ENCODE results near the gene PALLD. TPM values are rescaled to one million over a fixed set of nuclear protein-coding genes. Genes with fewer than 3 reads are reported as not detected.

Gene PALLD
- total and polyA plus RNA-seq, 2 of the 8 experiments (the other 6 are each of a cell fraction or from before 2014, with no cell fraction given) = 10.5 to 25.0 TPM

- no peak for DNase-seq (ENCODE audit: low read depth in 1 of 2, low spot score in 2 of 2)
- H3K23me2 ChIP-seq (ENCODE audit: low read depth, low read length) = no peaks in the 10 kb centered on the region
Observed at GRCh38 chr4:168490711-168491110, 6.1 kb upstream of the PALLD start.

More at GRCh38 chr4:168490711-168491110, 6.1 kb upstream of the PALLD start:
- Histone ChIP-seq H3K4me1 (replicated peaks in 1 of 4; ENCODE audit: control insufficient read depth in 3 of 4, insufficient read depth in 4 of 4, low read length in 3 of 4) (no peaks in the 10 kb centered on the region), H2BK15ac (ENCODE audit: low read length) (no peak overlapping the region), H3K9ac (replicated peaks in 1 of 4; ENCODE audit: extremely low read depth in 1 of 4, low read depth in 3 of 4, low read length in 3 of 4) (no peak overlapping the region), H4K91ac (replicated peaks; ENCODE audit: insufficient read length, low read length) (no peak overlapping the region), H2BK120ac (replicated peaks; ENCODE audit: low read depth, low read length) (no peak overlapping the region), H3K27ac (ENCODE audit: low read depth, low read length) (no peak overlapping the region), H3K4ac (replicated peaks; ENCODE audit: insufficient read length, low read depth, low read length) (no peak overlapping the region), H3K4me2 (ENCODE audit: insufficient read depth in 1 of 2, low read depth in 2 of 2, low read length in 2 of 2) (no peak overlapping the region), H3K56ac (replicated peaks; ENCODE audit: insufficient read length, low read depth, low read length) (no peak overlapping the region), H3K36me3 (ENCODE audit: control insufficient read depth in 2 of 4, insufficient read depth in 4 of 4, low read length in 3 of 4) (no peaks in the 10 kb centered on the region), H2BK12ac (ENCODE audit: low read depth, low read length) (no peak overlapping the region), H4K8ac (ENCODE audit: extremely low read depth, insufficient read depth, low read length) (no peak overlapping the region), H3K4me3 (ENCODE audit: extremely low read depth in 1 of 4, insufficient read depth in 2 of 4, low read depth in 3 of 4, low read length in 4 of 4) (no peak overlapping the region), H2AFZ (ENCODE audit: low read length) (no peak overlapping the region), H4K5ac (ENCODE audit: insufficient read length, low read depth, low read length) (no peak overlapping the region), H3K9me3 (ENCODE audit: insufficient read depth in 2 of 2, low read depth in 1 of 2, low read length in 1 of 2) (no peaks in the 10 kb centered on the region), H2AK5ac (ENCODE audit: low read depth, low read length) (no peak overlapping the region), H3K23ac (ENCODE audit: insufficient read length) (no peak overlapping the region), H3K79me1 (ENCODE audit: low read depth, low read length) (no peaks in the 10 kb centered on the region), H2BK20ac (ENCODE audit: low read length) (no peak overlapping the region), H3K79me2 (ENCODE audit: control insufficient read depth in 1 of 2, insufficient read depth in 2 of 2, low read length in 2 of 2) (no peaks in the 10 kb centered on the region), H3K27me3 (replicated peaks in 1 of 4; ENCODE audit: control insufficient read depth in 3 of 4, extremely low read depth in 1 of 4, insufficient read depth in 3 of 4, low read length in 3 of 4) (no peaks in the 10 kb centered on the region), H4K20me1 (replicated peaks in 1 of 2; ENCODE audit: control insufficient read depth in 1 of 2, insufficient read depth in 2 of 2, low read length in 2 of 2) (no peaks in the 10 kb centered on the region), H3K14ac (ENCODE audit: insufficient read length) (no peak overlapping the region), H3K18ac (ENCODE audit: extremely low read depth, low read length) (no peak overlapping the region), H2BK5ac (ENCODE audit: low read depth, low read length) (no peak overlapping the region)
- 83% methylated on average over 2 of the region's 2 CpGs; no CpG with 5 or more reads in 1 of the 2 experiments for WGBS, 2 experiments (ENCODE audit: extremely low coverage in 1 of 2, insufficient coverage in 1 of 2, insufficient read length in 1 of 2, insufficient replicate concordance in 2 of 2, low coverage in 1 of 2, low lambda C conversion rate in 2 of 2, missing lambda C conversion rate in 1 of 2)
- ChIA-PET CTCF (ENCODE audit: partially characterized antibody) (no interaction called here), POLR2A (ENCODE audit: partially characterized antibody) (no interaction called here)
- TF ChIP-seq SP1 (IDR thresholded peaks at IDR 0.05; ENCODE audit: low read depth, low read length) (no peak), RFX5 (IDR thresholded peaks at IDR 0.05; ENCODE audit: borderline replicate concordance, low read depth, low read length) (no peak), SIN3A (conservative IDR thresholded peaks at IDR 0.05 in 1 of 2, IDR thresholded peaks at IDR 0.05 in 1 of 2; ENCODE audit: low read depth in 1 of 2, low read length in 2 of 2) (no peak), ZNF274 (IDR thresholded peaks at IDR 0.05; ENCODE audit: borderline replicate concordance, extremely low read depth, low read length) (no peak), KDM5A (IDR thresholded peaks at IDR 0.05; ENCODE audit: low read length) (no peak), BACH1 (IDR thresholded peaks at IDR 0.05; ENCODE audit: low read length) (no peak), PHF8 (conservative IDR thresholded peaks at IDR 0.05; ENCODE audit: low read depth, low read length) (no peak), KDM4A (IDR thresholded peaks at IDR 0.05; ENCODE audit: low read depth, low read length, severe bottlenecking) (no peak), ATF2 (IDR thresholded peaks at IDR 0.05; ENCODE audit: low read length) (no peak), SIRT6 (IDR thresholded peaks at IDR 0.05; ENCODE audit: low read length) (no peak), FOSL1 (IDR thresholded peaks at IDR 0.05; ENCODE audit: insufficient read depth, low read depth, low read length) (no peak)
- FAIRE-seq = no peak

Data from H1 (cell line).